ENCODE data around the gene MEX3B. TPM values are rescaled to one million over a fixed set of nuclear protein-coding genes. Genes with fewer than 3 reads are reported as not detected.

Gene MEX3B
- polyA plus RNA-seq (ENCODE audit: insufficient read length in 4 of 4): 10 to 100 TPM; 12.3 to 49.7 (median 19.0) TPM

DNA sequence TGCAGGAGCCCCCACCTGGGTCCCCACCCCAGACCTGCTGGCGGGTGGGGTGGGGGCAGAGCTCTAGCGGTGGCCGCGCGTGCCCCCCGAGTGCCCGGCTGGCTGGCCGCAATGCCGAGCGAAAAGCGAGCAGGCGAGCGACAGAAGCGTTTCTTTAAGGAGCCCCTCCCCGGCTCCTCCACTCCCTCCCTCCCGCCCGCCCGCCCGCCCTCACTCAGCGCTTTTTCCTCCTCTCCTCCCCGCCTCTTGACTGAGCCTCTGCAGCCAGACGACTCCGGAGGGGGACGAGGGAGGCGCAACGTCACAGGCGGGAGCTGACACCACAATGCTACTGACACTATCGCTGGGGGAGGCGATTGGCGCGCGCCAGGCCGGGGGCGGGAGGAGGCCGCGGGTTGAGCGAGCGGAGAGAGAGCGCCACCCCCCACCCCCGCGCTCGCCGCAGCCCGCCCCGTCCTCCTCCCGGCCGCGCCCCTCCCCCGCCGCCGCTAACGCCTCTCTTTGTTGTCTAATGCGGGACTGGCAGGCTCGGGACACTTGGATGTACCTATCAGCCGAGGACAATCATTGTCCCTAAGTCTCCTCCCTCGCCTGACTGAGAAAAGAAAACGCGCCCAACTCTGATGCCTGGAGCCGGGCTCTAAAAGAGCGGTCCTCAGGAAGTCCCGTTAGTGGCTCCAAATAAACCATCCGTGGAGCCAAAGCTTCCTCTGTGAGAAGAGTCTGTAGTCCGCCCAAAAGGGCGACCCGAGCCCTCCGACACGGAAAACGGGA, at the start of gene MEX3B:
MEX3B (minus strand) TSS at position 127 of the 774 bp plus-strand sequence. CDS start 313 bp downstream, outside the sequence.
- DNase-seq (ENCODE audit: low read depth in 4 of 4, low spot score in 3 of 4): peak; percentile 84 to 93 (median 91)

DNA sequence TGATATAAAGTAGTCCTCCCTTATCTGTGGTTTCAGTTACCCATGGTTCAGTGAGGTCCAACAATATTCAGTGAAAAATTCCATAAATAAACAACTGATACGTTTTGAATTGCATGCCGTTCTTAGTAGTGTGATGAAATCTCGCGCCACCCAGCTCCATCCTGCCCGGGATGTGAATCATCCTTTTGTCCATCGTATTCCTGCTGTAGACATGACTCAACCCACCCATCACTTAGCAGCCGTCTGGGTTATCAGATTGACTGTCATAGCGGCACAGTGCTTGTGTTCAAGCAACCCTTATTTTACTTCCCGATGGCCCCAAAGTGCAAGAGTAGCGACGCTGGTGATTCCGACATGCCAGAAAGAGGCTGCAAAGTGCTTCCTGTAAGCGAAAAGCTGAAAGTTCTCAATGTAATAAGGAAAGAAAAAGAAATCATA, 48.0 kb upstream of the MEX3B start:
- DNase-seq (ENCODE audit: low read depth in 4 of 4, low spot score in 3 of 4): no peak

DNA sequence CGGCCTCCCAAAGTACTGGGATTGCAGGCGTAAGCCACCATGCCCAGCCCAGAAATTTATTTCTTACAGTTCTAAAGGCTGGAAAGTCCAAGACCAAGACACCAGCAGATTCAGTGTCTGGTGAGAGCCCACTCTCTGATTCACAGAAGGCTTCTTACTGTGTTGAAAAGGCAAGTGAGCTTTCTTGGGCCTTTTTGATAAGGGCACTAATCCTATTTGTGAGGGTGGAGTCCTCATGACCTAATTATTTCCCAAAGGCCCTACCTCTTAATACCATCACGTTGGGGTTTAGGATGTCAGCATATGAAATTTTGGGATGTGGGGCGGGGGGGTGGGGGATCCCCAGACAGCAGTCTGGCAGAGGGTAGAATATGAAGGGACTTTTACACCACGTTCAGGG, 47.5 kb upstream of the MEX3B start:
- no peak for DNase-seq (ENCODE audit: low read depth in 4 of 4, low spot score in 3 of 4)

DNA sequence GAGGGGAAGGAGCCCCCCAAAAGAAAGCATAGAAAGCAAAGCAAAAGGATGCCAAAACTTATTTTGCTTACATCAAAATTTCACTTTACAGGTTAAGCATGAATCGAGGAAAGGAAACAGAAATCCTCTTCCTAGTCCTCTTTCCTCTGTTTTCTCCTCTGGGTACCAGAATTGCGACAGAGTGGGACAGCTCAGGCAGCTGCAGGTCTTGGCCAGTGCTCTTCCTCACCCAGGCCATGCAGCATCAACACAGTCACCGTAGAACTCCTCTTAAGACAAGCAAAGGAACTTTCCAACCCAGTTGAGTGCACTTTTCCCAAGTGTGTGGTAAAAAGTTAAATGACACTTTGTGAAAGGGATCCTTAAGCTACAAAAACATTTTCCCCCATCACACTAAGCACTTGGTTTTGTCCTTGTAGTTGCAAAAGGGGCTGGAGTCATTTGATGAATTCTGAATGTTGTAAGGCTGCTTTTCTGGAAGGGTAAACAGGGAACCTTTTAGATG, 45.9 kb upstream of the MEX3B start:
- no peak for DNase-seq (ENCODE audit: low read depth in 4 of 4, low spot score in 3 of 4)

DNA sequence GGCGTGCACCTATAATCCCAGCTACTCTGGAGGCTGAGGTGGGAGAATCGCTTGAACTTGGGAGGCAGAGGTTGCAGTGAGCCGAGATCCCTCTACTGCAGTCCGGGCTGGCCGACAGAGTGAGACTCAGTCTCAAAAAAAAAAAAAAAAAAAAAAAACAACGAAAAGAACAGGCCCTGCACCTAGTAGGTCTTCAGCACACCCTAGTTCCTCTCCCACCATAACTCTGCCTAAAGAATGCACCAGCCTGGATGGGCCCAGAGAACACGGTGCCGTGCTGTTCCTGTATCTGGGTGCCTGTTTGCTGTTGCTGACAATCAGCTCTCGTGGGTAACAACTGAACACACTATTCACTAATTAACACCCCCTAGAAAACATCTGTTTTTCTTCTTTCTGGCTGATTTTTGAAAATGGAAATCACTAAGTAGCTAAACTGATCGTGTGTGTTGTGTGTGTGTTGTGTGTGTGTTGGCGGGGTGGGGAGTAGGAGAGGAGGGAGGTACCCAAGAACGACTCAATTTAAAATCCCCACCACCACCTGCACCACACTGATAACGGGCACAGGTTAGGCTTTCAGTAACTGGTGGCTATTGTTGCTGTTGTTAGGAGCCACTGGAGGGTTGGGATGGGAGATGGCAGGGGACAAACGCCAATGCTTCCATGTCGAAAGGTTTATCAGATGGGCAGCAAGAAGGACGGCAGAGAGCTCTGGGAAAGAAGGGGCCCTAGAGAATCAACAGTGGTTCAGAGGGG, 40.6 kb upstream of the MEX3B start:
- DNase-seq (ENCODE audit: low read depth in 4 of 4, low spot score in 3 of 4): no peak

DNA sequence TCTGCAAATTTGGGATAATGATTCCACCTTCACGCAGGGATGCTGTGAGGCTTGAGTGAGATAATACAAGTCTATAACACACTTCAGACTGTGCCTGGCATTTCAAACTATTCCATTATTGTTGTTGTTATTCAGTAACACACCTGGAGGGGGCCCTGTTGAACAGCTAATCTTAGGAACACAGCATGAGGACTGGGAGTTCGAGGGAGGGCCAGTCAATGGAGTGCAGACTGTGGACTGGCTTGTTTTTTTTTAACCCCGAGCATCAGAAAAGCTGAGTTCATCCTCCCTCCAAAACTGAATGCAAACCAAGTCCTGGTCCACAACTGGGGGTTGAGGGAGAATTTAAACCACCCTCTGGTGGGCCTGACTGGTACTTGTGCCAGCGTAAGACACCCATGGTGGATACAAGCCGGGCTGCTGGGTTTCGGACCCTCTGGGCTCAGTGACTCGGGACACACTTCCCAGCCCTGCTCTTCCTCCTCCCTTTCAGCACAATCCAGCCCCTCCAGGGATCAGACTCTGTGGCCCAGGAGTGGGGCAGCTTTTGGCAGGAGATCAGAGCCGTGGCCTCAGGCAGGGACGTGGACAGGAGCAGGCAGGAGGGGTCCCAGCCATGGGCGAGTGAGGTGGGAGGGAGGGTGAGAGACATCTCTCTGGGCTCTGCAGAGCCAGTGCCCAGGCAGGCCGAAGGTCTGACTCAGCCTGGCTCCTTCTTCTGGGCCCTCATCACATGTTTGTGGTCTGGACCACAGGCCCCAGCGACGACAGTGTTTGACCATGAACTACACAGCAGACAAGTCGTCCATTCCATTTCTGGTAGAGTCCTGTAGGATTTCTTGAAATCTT, 36.3 kb upstream of the MEX3B start:
- no peak for DNase-seq (ENCODE audit: low read depth in 4 of 4, low spot score in 3 of 4)

DNA sequence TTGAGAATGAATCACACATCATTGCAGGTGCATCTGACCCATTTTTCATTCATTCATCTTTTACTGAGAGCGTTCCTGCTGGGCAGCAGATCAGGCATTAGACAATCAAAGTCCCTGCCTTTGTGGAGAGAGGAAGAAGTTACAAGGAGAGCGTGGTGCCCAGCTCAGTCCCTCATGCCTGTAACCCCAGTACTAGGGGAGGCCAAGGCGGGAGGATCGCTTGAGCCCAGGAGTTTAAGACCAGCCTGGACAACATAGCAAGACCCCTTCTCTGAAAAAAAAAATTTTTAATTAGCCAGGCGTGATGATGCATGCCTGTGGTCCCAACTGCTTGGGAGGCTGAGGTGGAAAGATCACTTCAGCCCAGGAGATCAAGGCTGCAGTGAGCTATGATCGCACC, 35.0 kb upstream of the MEX3B start:
- DNase-seq (ENCODE audit: low read depth in 4 of 4, low spot score in 3 of 4): no peak

DNA sequence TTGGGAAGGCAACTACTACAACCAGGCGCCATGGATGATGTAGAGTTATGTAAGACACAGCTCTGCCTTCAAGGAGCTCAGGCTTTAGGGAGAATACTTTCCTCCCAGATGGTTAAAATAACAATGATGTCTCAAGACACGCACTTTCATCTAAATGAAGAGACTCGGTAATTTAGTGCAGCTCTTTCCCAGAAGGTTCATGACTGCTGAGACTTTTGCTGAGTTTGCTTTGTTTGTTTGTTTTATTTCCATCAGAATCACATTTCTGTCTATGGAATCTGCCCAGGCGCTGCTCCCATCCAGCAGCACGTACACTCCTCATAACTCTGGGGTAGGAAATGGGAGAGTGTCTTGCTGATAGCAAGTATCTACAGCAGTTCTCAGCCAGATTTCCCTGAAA, 33.9 kb upstream of the MEX3B start:
- no peak for DNase-seq (ENCODE audit: low read depth in 4 of 4, low spot score in 3 of 4)

DNA sequence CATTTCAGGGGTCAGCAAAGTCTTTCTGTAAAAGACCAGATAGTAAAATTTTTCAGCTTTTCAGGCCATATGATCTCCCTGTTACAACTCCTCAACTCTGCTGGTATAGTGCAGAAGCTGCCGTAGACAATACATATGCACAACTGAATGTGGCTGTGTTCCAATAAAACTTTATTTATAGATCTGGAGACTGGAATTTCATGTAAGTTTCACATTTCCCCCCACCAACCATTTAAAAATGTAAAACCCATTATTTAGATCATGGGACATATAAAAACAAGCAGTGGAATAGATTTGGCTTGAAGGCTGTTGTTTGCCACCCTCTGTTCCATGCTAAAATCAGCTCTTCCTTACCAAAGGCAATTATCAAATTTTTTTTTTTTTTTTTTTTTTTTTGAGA, 28.8 kb upstream of the MEX3B start:
- DNase-seq (ENCODE audit: low read depth in 4 of 4, low spot score in 3 of 4): no peak

DNA sequence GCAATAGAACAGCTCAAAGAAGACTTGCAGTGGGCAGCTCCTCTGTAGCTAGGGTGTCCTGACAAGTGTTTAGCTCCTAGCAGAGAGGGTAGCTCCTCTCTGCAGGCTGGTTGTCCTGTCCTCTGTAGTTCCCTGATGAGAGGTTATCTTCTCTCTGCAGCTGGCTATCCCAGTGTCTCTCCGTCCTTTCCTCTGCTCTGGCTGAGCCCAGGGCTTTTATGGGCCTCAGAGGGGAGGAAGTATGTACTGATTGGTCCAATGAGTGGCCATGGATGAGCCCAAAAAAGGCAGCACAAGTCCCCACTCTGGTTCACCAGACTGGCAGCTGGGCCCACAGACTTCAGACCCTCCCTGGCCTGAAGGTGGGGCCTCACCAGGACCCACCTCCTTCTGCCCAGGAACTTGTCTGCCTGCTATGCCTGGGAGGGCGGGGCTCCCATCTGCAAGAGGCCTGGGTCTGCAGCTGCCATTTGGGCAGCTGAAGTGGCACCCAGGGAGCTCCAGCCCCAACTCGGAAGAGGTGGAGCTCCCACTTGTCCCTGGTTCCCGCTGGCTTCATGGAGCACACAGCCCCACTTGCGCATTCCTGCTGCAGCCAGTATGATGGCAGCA, 27.2 kb upstream of the MEX3B start:
- DNase-seq (ENCODE audit: low read depth in 4 of 4, low spot score in 3 of 4): no peak

DNA sequence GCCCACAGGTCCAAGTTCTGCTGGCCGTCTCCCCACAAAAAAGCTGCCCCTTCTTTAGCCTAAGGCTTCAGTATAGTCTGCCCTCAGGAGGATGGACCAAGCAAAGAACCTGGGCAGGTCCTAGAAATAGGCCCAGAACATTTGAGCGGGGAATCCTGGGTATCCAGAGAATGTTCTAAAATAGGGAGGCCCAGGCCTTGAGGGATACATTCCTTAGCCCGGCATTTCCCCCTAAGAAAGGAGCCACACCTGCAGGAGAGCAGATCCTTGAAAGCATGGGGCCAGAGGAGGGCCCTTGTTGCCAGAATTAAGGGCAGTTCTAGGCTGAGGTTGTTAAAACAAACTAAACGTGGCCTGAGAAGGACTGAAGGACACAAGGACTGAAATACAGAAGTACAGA, 20.6 kb upstream of the MEX3B start:
- no peak for DNase-seq (ENCODE audit: low read depth in 4 of 4, low spot score in 3 of 4)

DNA sequence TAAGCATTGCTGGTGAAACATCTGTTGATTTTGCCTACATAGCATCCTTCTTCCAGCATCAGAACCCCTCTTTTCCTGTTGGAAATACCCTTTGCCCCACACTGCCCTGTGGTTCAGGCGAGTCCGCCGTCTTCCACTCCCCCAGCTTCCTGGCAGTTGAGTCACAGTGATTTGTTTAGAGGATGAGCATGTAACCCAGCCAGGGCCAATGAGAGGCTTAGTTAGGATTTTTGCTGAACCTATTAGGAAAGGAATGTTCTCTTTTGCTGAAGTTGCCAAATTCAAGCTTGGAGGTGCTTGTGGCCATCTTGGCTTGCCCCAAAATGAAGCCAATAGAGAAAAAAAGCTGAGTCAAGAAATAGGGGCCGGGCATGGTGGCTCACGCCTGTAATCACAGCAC, 19.0 kb upstream of the MEX3B start:
- DNase-seq (ENCODE audit: low read depth in 4 of 4, low spot score in 3 of 4): no peak

DNA sequence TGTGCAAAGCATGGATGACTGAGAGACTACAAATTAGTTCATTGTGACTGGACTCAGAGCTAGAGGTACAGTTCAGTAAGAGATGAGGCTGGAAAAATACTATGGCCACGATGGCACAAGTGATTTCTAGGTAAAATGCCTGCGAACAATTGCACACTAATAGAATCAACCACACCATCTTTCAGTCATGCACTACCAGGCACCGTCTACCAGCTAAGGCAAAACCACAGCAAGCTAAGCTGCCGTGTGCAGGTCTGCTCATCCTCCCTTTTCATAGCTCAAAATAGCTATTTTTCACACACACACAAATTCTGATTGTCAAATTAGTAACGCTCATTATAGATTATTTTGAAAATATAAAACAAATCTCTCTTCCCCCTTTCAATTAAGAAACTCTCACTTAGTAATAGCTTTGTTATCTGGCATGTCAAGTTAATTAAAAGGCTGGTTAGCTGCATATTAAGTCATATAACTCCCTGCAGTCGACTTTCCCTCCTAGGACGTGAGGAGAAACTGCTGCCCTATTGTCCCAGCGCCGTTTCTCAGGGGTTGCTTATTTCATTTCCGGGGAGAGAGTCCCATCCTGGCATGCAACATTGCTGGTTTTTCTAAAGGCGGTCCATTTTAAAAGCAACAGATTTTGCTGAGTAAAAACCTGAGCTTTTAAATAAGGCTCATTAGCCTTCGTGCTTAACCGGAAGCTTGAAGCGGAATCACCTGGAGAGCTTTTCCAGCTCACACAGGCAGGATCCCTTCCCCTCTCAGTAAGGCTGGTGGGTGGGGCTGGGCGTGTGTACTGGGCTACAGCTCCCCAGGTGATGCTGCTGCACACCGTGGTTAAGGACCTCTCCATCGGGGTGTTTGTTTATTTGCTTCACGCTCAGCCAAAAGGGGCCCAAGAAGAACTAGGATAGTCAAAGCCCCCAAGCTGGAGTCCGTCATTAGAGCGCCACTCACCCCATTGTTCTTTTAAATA, 16.9 kb upstream of the MEX3B start:
- no peak for DNase-seq (ENCODE audit: low read depth in 4 of 4, low spot score in 3 of 4)

DNA sequence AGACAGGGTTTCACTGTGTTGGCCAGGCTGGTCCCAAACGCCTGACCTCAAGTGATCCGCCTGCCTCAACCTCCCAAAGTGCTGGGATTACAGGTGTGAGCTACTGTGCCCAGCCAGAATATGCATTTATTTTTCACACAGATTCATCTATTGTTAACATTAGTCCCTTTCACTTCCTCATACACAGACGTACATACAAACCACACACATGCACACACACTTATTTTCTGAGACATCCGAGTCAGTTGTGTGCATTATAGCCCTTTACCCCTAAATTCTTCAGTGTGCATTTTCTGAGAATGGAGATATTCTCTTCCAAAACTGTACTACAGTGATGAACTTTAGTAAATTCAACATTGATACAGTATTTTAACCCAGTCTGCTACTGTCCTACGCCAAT, 15.0 kb upstream of the MEX3B start:
- DNase-seq (ENCODE audit: low read depth in 4 of 4, low spot score in 3 of 4): no peak

DNA sequence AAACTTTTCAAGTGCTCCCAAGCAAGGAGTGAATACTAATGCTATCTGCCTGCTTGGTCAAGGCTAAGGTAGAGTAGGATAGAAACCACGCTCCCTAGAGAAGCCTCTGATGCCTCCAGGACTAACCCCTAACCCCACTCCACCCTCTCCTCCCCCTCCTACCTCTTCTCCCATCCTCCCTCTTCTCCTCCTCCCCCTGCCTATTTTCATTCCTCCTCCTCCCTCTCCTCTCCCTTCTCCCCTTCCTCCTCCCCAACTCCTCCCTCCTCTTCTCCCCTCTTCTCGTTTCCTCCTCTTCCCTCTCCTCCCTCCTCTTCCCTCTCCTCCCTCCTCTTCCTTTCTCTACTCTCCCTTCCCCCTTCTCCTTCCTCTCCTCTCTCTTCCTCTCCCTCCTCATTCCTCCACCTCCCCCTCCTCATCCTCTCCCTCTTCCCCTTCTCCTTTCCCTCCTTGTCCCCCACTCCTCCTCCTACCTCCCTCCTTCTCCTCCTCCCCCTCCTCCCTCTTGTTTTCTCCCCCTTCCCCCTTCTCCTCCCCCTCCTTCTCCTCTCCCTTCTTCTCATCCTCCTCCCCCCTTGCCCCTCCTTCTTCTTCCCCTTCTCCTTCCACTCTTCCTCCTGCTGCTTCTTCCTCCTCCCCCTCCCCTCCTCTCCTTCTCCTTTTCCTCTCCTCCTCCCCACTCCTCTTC, 12.8 kb upstream of the MEX3B start:
- no peak for DNase-seq (ENCODE audit: low read depth in 4 of 4, low spot score in 3 of 4)

DNA sequence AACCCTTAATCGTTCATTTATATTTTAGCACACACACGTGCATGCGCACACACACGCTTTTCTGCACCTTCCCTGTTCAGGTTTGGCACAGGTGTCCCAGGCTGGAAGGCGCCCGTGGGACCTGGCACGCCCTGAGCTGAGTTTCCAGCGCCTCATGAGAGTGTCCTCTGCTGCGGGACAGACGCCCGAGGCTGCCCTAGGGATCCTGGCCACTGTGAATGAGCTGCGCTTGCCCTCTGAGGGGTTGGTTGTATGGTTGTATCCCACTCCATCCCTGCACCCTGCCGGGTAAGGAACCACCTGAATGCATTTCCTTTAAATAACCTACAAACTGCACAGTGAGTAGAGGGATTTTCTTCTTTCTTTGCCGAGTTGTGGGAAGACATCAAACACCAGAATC, 12.2 kb upstream of the MEX3B start:
- no peak for DNase-seq (ENCODE audit: low read depth in 4 of 4, low spot score in 3 of 4)

DNA sequence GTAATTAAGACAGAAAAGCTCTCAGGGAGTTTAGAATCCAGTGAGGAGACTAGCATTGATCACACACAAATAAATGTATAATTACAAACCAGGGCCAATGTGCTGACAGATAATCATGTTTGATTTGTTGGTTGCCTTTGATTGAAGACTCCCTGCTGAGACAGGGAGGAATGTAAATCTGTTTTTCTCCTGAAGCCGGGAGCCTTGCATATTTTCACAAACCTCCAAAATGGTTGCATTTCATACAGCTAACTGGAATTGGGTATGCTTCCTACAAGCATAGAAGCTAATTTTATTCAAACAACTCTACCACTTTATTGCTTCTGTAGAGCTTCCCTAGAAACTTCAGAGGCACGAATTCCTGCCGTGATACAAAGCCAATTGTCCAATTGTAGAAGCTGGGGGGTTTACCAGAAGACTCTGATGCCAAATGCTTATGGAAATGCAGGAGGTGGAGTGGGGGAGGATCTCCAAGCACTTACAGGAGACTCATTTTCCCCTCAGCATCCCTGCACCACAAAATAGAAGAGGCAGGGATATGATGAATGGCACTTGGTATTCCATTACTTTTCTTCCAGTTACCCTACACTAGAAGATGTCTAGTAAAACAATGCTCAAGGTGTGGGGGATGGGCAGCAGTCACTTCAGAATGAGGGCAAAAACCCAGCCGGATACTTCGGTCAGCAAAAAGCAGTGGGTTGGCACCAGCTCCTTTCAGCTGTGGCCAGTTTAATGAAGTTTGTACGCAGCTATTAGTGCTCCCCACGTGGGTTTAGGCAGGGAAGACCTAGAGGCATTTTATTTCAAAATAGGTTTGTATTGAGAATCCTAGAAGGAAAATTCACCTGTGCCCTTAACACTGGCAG, 11.4 kb upstream of the MEX3B start:
- DNase-seq (ENCODE audit: low read depth in 4 of 4, low spot score in 3 of 4): no peak

DNA sequence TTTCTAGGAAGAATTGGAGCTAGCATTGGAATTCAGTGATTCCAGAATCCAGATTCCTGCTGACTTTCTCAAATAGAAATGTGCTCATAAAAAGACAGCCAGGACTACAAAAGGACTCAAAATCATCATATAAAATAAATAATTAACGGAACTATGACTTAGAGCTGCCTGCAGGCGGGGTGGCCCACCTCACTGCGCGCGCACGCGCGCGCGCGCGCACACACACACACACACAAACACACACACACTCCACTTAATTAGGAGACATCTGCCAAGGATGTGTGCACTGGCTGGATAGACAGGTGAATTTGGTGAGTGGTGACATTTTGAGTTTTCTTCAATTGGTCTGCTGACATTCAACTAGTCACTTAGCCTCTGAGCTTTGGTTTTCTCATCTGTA, 6.9 kb upstream of the MEX3B start:
- no peak for DNase-seq (ENCODE audit: low read depth in 4 of 4, low spot score in 3 of 4)
